GM18873 (cell line): Measurements from ENCODE around the gene SLC15A4.

Experiments used
- ATAC-seq: cut with Tn5 transposase; IDR thresholded peaks from one replicate; pipeline ENCODE4 v1.9.1; 2021; ENCODE audit warnings: mild to moderate bottlenecking, moderate library complexity, moderate number of reproducible peaks; ENCODE audit not compliant: unreplicated experiment, low FRiP score

Gene SLC15A4

GRCh38 chr12:128763395-128763794, 60.4 kb downstream of the SLC15A4 start:
- no peak for ATAC-seq

- no peak for ATAC-seq
Observed at GRCh38 chr12:128761379-128761790, 62.4 kb downstream of the SLC15A4 start.

GRCh38 chr12:128755566-128755965, 68.2 kb downstream of the SLC15A4 start:
- no peak for ATAC-seq

- ATAC-seq, result no peak
Observed at GRCh38 chr12:128754275-128754674, 69.5 kb downstream of the SLC15A4 start.

GRCh38 chr12:128753438-128753837, 70.3 kb downstream of the SLC15A4 start:
- ATAC-seq, result no peak

- no peak for ATAC-seq
Observed at GRCh38 chr12:128752386-128752785, 71.4 kb downstream of the SLC15A4 start.

GRCh38 chr12:128747441-128747840, 76.3 kb downstream of the SLC15A4 start:
- no peak for ATAC-seq

- ATAC-seq, result no peak
Observed at GRCh38 chr12:128745772-128746689, 77.7 kb downstream of the SLC15A4 start.

GRCh38 chr12:128743916-128744315, 79.8 kb downstream of the SLC15A4 start:
- ATAC-seq, result no peak
